OCI-M1 (cell line): ENCODE measurements around the gene RNGTT.
"Not testable (repeated sequence)": the region's sequence is repeated elsewhere in the genome, so short reads cannot be mapped to it uniquely, and the experiment has no call there.

Source experiments
- DNase-seq: peaks from one replicate; lab custom pipeline; 2025; lab: John Stamatoyannopoulos, UW

Gene RNGTT

DNA sequence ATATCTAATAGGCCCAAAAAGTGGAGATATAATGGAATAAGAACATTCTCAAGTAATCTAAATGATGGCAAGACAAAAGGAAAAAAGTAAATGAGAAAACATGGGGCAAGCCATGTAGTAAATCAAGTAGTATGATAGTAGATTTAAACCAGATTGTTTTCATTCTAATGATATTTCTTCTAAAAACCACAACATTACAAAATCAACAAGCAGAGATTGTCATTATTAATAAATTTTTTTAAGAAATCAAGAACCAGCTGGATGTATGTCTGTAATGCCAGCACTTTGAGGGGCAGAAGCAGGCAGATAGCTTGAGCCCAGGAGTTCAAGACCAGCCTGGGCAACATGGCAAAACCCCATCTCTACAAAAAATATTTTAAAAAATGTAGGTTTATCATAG, 155.0 kb downstream of the RNGTT start:
- no peak for DNase-seq

DNA sequence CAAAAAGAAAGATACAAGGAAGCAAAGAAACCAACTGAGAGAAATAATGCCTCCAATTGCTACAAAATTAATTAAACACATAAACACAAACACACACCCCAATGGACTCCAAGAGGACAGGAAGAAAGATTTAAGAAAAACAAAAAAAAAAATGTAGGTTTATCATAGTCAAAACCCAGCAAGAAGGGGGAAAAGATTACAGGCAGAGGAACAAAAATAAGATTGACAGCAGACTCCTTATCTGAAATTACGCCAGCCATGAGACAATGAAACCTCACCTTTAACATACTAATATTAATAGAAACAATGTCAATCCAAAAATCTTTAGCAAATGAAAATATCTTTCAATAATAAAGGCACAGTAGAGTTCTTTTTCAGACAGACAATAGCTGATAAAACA, 155.8 kb downstream of the RNGTT start:
- DNase-seq: peak; percentile 22

DNA sequence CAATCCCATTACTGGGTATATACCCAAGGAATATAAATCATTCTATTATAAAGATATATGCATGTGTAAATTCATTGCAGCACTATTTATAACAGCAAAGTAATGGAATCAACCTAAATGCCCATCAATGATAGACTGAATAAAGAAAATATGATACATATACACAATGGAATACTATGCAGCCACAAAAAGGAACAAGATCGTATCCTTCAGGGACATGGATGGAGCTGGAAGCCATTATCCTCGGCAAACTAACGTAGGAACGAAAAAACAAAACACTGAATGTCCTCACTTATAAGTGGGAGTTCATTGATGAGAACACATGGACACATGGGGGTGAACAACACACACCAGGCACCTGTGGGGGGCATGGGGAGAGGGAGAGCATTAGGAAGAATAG, 156.7 kb downstream of the RNGTT start:
- DNase-seq: no peak

DNA sequence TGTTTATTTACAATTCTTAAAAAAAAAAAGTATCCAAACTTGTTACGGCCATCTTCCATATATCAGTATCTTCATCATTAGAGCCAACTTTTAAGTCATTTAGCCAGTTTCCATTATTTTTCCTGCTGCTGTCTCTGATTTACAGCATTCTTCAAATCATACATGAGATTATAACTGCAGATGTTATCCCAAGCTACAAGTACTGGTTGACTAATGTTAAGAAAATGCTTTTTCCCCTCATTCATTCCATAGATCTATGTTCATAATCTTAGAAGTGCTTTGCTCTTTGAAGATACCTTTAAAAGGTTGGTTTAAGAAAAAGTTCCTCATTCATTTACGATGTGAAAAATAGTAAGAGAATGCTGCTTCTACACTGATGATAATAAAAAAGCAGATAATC, 158.7 kb downstream of the RNGTT start:
- DNase-seq: no peak

DNA sequence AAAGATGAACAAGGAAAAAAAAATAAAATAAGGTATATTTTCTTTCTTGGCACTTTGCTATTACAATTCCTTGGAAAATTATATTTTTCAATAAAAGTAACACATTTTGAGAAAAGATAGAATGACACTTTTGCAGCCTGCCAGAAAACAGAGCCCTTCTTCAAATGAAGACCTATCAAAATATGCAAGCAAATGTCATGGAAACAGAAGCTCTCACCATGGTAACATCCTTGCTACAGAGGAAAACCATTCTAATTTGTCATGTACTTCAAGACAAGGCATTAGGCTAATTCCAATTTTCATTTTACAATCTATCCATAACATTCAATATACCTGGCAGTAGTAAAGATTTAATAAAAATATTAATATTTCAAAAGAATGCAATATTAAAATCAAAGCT, 177.9 kb downstream of the RNGTT start:
- DNase-seq: no peak

DNA sequence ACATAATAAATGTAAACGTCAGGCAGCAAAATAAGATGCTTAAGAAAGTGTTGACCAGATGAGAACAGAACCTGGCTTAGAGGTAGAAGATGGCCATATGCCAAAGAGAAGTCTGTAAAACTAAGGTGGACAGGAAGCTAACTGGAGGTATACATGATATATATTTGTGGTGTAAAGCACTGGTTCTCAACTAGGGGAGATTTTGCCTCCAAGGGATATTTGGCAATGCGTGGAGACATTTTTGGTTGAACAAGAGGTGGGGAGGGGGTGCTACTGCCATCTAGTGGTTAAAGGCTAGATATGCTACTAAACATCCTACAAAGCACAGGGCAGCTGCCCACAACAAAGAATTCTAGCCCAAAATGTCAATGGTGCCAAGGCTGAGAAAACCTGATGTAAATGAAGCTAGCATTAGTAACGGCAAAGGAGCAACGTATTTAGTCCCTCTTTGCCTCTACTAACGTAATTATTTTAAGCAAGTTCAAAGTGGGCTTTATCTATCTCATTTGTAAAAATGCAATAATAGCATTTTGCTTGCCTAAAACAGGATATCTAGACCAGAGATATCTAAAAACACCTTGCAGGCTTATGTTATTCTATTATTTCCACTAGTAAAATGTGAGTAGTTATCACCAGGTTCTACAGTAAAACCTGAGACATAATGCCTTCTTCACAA, 182.6 kb downstream of the RNGTT start:
- DNase-seq: peak; percentile 87

DNA sequence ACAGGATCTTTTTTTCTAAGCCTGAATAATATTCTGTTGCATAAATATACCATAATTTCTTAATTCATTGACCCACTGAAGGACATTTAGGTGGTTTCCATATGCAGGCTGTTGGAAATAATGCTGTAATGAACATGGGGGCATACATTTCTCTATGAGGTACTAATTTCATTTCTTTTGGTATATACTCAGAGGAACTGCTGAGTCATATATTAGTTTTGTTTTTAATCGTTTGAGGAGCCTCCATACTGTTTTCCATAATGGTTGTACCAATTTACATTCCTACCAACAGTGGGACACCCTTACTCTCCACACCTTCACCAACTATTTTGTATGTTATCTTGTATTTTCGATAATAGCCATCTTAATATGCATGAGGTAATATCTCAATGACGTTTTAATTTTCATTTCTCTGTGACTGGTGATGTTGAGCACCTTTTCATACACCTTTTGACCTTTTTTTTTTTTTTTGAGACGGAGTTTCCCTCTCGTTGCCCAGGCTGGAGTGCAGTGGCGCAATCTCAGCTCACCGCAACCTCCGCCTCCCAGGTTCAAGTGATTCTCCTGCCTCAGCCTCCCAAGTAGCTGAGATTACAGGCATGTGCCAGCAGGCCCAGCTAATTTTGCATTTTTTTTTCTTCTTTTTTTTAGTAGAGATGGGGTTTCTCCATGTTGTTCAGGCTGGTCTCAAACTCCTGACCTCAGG, 187.4 kb downstream of the RNGTT start:
- DNase-seq: no peak

DNA sequence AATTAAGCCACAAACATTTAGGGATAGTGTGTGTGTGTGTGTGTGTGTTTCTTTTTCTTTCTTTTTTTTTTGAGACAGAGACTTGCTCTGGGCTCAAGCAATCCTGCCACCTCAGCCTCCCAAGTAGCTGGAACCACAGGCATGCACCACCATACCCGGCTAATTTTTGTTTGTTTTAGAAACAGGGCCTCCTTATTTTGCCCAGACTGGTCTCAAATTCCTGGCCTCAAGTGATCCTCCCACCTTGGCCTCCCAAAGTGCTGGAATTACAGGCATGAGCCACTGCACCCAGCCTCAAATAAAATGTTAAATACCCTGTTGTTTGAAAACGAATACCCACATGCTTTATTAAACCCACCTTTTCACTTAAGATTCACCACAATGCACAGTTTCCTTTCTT, 195.3 kb downstream of the RNGTT start:
- not testable (repeated sequence) for DNase-seq

DNA sequence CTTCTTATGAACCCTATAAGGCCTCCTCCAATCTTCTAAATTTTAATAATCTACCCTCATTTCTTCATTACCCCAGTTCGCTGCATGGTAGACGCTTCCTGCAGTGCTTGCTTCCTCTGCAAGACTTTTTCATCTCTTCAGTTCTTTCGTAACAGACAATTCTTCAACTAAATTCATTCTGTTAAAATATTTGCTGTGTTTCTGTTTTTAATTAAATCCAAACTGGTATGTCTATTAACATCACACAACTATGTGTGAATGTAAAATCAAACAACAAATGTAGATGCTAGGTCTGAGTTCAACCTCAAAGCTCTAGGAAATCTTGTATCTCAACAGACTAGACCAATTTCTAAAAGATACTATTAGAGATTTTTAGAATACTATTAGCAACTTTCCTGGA, 199.3 kb downstream of the RNGTT start:
- DNase-seq: no peak

DNA sequence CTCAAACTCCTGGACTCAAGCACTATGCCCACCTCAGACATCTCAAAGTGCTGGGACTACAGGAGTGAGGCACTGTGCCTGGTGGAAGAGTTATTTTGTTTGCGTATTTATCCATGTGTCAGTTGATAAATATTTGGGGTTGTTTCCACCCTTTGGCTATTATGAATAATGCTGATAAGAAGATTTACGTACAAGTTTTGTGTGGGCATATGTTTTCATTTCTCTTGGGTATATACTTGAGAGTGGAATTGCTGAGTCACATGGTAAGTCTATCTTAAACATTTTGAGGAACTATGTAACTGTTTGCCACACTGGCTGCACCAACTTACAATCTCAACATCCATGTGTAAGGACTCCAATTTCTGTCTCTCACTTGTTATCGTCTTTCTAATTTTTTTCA, 200.3 kb downstream of the RNGTT start:
- DNase-seq: peak; percentile 73

DNA sequence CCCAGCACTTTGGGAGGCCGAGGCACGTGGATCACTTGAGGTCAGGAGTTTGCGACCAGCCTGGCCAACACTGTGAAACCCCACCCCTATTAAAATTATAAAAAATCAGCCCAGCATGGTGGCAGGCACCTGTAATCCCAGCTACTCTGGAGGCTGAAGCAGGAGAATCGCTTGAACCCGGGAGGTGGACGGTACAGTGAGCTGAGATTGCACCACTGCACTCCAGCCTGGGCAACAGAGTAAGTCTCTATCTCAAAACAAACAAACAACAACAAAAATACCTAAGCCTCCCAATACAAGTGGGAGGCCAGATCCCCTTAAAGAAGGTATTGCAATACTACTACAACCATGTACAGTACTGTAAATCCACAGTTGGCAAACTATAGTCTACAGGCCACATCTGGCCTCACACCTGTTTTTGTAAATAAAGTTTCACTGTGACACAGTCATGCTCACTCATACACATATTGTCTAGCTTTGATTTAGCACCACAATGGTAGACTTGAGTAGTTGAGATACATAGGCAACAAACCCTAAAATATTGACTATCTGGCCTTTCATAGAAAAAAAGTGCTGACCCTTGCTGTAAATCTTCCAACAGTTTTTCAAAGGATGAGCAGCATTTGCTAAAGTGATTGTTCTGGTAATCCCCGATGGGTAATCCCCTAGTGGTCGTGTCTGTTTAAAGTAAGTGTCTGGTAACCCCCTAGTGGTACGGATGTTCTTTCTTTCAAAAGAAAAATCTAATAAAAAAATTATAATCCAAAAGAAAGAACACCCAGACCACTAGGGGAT, 202.0 kb downstream of the RNGTT start:
- no peak for DNase-seq

DNA sequence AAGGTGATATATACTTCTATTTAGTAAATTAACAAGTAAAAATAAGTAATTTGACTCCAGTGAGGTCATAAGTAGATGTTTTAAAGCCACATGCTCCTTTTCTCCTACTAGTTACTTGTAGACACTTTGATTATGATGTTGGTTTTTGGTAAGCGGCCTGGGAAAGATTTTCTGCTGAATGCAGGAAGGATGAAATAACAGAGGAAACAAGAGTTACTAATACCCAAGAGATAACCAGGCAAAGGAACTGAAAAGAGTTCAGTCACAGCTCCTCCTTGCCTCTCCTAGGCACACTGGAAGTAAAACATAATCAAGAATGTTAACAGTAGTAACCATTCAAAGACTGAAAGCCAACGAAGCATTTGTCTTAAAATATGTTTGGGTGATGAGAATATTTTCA, 203.3 kb downstream of the RNGTT start:
- DNase-seq: no peak

DNA sequence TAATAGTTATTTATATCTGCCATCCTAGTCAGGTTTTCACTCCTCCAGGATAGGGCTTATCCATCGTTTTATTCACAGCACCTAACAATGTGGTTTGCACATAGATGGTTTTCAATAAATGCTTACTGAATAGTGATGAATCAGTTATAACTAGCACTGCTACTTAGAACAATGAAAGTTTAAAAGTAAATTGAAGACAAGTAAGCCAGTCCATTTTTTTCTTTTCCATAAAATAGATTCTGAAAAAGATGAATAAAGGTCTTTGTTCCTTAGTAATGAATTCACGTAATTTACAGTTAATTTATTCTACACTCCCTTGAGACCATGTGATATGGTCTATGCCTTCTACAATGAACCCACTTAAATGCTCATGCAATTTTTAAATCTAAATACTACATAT, 212.5 kb downstream of the RNGTT start:
- no peak for DNase-seq

DNA sequence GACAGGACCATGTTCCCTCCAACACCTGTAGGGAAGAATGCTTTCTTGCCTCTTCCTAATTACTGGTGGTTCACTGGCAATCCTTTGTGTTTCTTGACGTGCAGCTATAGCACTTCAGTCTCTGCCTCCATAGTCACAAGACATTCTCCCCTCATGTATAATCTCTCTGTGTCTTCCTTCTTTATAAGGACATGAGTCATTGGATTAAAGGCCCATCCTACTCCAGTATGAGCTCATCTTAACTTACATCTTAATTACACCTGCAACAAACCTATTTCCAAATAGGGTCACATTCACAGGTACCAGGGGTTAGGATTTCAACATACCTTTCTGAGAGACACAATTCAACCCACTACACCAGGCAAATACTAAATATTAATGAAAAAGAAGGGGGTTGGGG, 213.6 kb downstream of the RNGTT start:
- DNase-seq: no peak

DNA sequence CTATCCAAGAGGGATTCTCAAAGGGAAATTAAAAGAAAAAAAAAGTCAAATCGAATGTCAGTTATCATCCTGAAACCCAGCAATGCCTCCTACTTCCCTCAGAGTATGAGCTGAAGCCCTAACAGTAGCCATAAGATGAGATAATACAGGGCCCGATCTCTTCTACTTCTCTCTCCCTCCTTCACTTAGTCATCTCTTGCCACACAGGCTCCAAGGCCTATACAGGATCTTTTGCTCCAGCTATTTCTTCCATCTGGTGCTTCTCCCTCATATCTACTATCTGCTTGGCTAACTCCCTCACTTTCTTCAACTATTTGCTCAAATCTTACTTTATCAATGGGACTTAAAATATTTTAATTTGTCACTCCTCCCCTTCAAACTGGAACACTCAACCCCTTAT, 215.3 kb downstream of the RNGTT start:
- DNase-seq: peak; percentile 65

DNA sequence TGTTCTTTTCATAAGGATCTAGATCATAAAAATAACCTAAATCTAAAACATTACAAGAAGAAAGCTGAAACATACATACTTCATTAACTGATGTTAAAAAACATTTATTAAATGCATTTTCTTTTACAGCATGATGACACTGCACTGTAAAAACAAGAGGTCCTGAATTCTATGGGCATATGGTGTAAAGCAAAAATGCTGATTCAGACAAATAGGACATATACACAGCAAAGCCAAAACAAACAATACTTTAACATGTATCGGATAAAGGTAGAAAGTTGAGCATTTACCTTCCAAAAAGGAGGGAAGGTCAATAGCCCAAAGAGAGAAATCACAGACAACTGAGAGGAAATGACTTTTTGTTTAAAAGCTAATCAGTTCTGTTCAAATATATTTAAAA, 221.5 kb downstream of the RNGTT start:
- no peak for DNase-seq

DNA sequence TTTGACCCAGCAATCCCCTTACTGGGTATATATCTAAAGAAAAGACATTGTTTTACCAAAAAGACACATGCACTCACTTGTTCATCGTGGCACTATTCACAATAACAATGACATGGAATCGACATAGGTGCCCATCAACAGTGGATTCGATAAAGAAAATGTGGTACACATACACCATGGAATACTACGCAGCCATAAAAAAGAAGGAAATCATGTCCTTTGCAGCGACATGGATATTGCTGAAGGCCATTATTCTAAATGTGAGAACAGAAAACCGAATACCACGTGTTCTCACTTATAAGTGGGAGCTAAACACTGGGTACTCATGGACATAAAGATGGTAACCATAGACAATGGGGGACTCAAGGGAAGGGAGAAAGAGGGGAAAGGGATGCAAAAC, 222.3 kb downstream of the RNGTT start:
- no peak for DNase-seq

DNA sequence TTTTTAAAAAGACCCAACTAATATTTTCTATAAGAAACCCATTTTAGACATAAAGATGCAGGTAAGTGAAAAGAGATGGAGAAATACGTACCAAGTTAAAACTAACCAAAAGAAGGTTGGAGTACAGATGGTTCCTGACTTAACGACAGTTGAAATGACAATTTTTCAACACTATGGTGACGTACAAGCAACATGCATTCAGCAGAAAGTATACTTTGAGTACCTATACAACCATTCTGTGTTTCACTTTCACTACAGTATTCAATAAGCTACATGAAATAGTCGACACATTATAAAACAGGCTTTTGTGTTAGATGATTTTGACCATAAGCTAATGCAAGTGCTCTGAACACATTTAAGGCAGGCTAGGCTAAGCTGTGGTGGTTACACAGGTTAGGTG, 228.9 kb downstream of the RNGTT start:
- no peak for DNase-seq

DNA sequence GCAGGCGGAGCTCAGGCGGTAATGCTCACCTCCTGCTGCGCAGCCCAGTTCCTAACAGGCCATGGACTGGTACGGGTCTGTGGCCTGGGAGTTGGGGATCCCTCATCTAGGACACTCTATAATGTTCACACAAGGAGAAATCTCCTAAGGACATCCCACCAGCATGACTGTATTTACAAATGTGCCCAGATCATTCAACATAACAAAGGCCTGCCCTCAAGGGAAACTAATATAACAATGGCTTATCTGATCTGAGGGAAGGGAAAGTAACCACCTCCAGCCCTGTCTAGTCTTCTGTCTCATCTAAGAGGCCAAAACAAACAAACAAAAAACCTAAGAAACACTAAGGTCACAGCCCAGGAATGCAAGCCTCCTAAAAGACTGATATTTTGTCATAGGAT, 232.8 kb downstream of the RNGTT start:
- DNase-seq: no peak

DNA sequence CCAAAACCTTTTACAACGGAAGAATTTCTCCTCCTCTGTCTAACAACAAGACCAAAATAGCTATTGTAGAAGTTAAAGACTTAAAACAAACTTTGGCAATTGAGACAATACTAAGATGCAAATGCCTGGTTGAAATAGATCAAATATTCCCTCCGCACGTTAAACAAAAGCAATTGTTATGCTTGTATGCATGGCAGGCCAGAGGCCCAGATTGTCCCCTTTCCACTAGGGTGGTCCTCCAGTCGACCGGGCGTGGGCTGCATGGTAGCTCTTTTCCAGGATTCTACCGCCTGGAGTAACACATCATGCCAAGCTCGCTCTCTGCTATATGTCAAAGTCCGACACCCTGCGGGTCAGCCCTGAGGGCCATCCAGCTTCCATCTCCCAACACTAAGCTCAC, 234.7 kb downstream of the RNGTT start:
- DNase-seq: no peak

DNA sequence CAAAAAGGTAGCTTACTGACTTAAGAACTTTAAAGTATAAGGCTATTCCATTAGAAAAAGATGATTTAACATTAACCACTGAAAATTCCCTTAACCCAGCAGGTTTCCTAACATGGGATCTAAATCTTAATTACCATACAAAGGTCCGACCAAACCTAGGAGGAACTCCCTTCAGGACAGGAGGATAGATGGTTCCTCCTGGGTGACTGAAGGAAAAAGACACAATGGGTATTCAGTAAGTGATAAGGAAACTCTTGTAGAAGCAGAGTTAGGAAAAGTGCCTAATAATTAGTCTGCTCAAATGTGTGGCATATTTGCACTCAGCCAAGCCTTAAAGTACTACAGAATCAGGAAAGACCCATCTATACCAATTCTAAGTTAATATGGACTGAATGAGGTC, 237.0 kb downstream of the RNGTT start:
- DNase-seq: not testable (repeated sequence)

DNA sequence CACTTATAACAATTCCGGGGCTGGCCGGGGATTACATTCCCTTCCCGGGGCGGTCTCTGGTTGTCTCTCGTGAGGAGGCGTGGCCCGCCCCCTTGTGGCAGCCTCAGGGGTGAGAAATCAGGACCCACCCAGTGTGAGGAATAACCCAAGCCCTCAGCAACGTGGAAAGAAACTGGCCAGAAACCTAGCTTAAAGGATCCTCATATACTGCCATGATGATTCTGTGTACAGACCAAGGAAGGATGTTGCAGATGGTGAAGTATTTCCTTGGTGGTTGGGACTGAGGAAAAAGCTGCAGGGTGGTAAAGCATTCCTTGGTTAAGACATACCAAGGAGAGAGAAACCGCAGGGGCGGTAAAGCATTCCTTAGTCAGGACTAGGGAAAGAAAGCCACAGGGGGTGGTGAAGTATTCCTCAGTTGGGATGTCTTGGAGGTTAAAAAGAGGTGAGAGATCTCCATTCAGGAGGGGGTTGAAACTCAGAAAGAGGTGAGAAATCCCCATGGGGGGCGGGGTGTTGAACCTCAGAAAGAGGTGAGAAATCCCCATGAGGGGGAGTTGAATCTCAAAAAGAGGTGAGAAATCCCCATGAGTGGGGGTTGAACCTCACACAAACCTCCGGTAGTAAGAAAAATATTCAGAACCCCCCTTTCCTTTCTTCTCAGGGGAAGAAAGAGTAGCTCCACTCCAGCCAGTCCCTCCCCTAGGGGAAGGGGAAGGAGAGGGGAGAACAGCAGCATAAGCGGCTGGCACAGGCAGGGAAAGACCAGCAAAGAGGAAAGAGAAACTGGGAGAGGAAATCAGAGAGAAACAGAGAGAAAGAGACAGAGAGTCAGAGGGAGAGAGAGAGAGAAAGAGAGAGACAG, 238.1 kb downstream of the RNGTT start:
- DNase-seq: no peak
